Measurements from ENCODE around the gene MYOCOS.

MYOCOS gene

GRCh38 chr1:171666114-171666769, 44.2 kb downstream of the MYOCOS start:
- H3K27ac Mint-ChIP-seq: no peak overlapping the region
- H3K27me3 Mint-ChIP-seq: peaks cover 1% of the 10 kb centered on the region
- H3K9me3 Mint-ChIP-seq: no peaks in the 10 kb centered on the region
- no peaks in the 10 kb centered on the region for H3K36me3 Mint-ChIP-seq
- H3K4me3 Mint-ChIP-seq: no peak overlapping the region
- no peaks in the 10 kb centered on the region for H3K4me1 Mint-ChIP-seq

DNA sequence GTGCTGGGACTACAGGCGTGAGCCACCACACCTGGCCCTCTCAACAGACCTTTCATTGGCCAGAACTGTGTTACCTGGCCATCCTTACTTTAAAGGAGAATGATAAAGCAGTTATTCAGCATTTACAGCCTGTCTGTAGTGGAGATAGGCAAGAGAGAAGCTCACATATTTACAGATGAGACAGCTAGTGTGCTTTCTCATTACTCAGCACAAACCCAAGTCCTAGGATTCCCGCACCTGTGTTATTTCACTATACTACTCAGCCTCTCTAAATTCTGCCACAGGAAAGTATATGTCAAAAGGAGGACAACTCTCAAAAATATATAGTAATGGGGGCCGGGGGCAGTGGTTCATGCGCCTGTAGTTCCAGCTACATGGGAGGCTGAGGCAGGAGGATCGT, 46.3 kb downstream of the MYOCOS start:
- H3K27ac Mint-ChIP-seq: no peak overlapping the region
- H3K9me3 Mint-ChIP-seq: no peaks in the 10 kb centered on the region
- peaks cover 2% of the 10 kb centered on the region for H3K36me3 Mint-ChIP-seq
- no peak overlapping the region for H3K4me3 Mint-ChIP-seq
- no peaks in the 10 kb centered on the region for H3K4me1 Mint-ChIP-seq
- peaks cover 9% of the 10 kb centered on the region for H3K27me3 Mint-ChIP-seq

- Mint-ChIP-seq H3K27me3 (peaks cover 10% of the 10 kb centered on the region), H3K4me3 (no peak overlapping the region), H3K27ac (no peak overlapping the region), H3K9me3 (no peaks in the 10 kb centered on the region), H3K36me3 (peaks cover 2% of the 10 kb centered on the region), H3K4me1 (no peaks in the 10 kb centered on the region)
Observed at GRCh38 chr1:171670739-171671138, 48.7 kb downstream of the MYOCOS start.

- H3K27me3 Mint-ChIP-seq: peaks cover 9% of the 10 kb centered on the region
- peaks cover 2% of the 10 kb centered on the region for H3K36me3 Mint-ChIP-seq
- H3K27ac Mint-ChIP-seq: no peak overlapping the region
- H3K4me3 Mint-ChIP-seq: no peak overlapping the region
- no peaks in the 10 kb centered on the region for H3K9me3 Mint-ChIP-seq
- H3K4me1 Mint-ChIP-seq: no peaks in the 10 kb centered on the region
Observed at GRCh38 chr1:171674431-171675405, 52.7 kb downstream of the MYOCOS start.
